Mesodermal cell (in vitro differentiated cells): ENCODE measurements around the gene FAM3D.

ENCODE experiments used
- H3K27ac ChIP-seq: 2 replicates; pipeline ENCODE4 v1.7.0; 2013; ENCODE audit warnings: mild to moderate bottlenecking, low read depth, low read length, moderate library complexity; ENCODE audit not compliant: severe bottlenecking
- H3K36me3 ChIP-seq: 2 replicates; pipeline ENCODE4 v1.7.1; 2013; ENCODE audit warnings: mild to moderate bottlenecking, low read length, moderate library complexity; ENCODE audit not compliant: control insufficient read depth, insufficient read depth
- H3K4me1 ChIP-seq: one replicate; pipeline ENCODE4 v1.7.1; 2013; ENCODE audit warnings: mild to moderate bottlenecking, low read length; ENCODE audit not compliant: insufficient read depth, control insufficient read depth, poor library complexity, severe bottlenecking
- H3K4me3 ChIP-seq: 2 replicates; pipeline ENCODE4 v1.7.0; 2013; ENCODE audit warnings: low read length, control low read depth, mild to moderate bottlenecking; ENCODE audit not compliant: insufficient read depth, poor library complexity, severe bottlenecking; ENCODE audit errors: extremely low read depth
- H3K9me3 ChIP-seq: 2 replicates; pipeline ENCODE4 v1.7.1; 2013; ENCODE audit warnings: mild to moderate bottlenecking, low read length, moderate library complexity; ENCODE audit not compliant: control insufficient read depth
- WGBS, 2 experiments: methylation state at CpG; one replicate each; pipeline ENCODE4 v1.1.5; 2013; ENCODE audit warnings: missing lambda C conversion rate in 2 of 2; ENCODE audit not compliant: insufficient coverage in 2 of 2; 5-methylcytosine and 5-hydroxymethylcytosine counted together

FAM3D gene

DNA sequence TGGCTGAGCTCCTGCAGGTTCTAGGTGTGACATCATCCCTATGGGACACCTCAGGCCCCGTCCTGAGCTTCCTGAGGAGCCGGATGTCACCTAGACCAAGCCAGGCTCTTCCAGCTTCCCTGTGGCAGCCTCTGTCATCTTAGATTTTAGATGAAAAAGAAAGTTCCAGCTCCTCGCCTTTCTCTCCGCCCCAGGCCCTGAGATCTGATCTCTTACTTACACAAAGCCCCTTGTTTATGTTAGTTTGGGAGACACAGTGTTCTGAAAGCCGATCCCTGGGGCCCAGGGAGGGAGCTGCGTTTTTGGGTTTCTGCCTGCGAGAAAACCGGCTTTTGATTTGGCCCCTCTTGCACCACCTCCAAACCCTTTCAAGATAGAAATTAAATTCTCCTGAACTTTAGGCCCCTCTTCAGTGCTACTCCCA lies 49.2 kb downstream of the FAM3D start:
- H3K36me3 ChIP-seq: no peaks in the 10 kb centered on the region
- no peak overlapping the region for H3K27ac ChIP-seq
- H3K9me3 ChIP-seq: no peaks in the 10 kb centered on the region
- H3K4me3 ChIP-seq: no peak overlapping the region
- no peaks in the 10 kb centered on the region for H3K4me1 ChIP-seq
- 60 to 68% methylated on average over 1 to 5 of the region's 8 CpGs for WGBS, 2 experiments

DNA sequence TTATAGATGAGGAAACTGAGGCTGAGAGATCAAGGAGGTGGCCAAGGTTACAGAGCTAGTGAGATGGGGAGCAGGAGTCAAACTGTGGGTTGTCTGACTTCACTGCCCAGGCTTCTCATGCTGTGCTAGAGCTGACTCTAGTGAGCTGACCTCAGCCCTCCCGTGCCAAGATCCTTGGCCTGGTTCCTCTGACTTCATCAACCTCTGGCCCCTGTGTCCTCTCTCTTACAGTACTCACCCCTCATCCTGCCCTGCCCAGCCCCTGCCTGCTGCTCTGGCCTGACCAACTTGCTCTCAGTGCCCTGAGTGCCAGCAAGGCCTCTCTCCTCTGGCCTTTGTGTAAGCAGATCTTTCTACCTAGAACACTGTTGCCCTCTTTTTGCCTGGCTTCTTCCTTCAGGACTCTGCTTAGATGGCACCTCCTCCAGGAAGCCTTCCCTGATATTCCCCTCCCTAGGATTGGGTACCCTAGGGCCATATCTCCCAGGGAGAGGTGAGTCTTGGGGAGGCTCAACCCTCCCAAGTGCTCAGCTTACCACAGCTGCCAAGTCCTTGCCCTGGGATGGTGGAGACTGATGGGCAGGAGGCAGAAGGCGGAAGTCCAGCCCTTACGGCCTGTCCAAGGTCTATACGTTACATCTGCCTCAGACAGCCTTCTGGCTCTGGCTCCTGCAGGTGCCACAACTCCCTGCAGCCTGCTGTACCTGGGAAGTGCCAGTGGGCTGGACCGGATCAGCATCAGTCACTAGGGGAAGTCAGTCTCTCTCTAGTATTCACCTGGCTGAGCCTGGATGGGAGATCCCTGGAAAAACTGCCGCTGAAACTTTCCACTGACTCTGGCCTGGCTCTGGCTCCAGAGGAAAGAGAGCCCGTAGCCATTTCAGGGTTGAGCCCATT lies 53.1 kb downstream of the FAM3D start:
- Histone ChIP-seq H3K4me1 (no peaks in the 10 kb centered on the region), H3K4me3 (no peak overlapping the region), H3K36me3 (no peaks in the 10 kb centered on the region), H3K27ac (no peak overlapping the region), H3K9me3 (no peaks in the 10 kb centered on the region)
- 85 to 86% methylated on average over 7 of the region's 7 CpGs for WGBS, 2 experiments

DNA sequence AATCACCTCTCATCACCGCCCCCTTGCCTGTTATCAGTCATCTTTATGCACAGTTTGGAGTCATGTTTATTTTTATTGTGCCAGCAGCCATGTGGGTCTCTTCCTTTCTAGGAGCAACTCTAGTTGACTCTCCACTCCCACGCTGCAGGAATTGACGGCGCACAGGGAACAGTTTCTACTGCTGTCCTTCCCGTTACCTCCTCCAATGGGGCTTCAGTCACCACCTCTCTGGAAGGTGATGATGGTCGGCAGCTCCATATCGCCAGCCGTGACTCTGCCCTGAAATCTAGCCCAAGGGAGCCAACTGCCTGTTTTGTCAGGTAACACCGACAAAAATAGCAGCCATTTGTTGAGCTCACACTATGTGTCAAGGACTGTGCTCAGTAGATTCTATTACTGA lies 53.7 kb downstream of the FAM3D start:
- H3K4me1 ChIP-seq: no peaks in the 10 kb centered on the region
- H3K27ac ChIP-seq: no peak overlapping the region
- H3K4me3 ChIP-seq: no peak overlapping the region
- no peaks in the 10 kb centered on the region for H3K9me3 ChIP-seq
- 92 to 98% methylated on average over 8 of the region's 9 CpGs for WGBS, 2 experiments
- no peaks in the 10 kb centered on the region for H3K36me3 ChIP-seq

DNA sequence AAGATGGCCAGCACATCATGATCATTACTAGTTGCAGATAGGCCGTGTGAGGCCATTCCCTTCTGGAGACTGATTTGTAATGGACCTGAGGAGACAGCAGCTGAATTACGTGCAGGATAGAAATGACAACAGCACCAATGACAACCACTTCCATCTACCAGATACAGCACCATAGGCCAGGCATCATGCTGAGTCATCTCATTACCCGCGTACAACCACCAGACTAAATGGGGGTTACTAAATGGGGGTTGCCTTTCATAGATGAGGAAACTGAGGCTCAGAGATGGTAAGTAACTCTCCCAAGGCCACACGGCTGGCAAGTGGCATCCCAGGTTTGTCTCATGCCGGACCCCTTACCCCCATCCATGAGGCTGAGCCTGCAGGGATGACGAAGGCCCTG lies 56.6 kb downstream of the FAM3D start:
- 97 to 100% methylated on average over 2 to 3 of the region's 7 CpGs for WGBS, 2 experiments
- Histone ChIP-seq H3K27ac (no peak overlapping the region), H3K36me3 (no peaks in the 10 kb centered on the region), H3K4me1 (no peaks in the 10 kb centered on the region), H3K9me3 (no peaks in the 10 kb centered on the region), H3K4me3 (no peak overlapping the region)

DNA sequence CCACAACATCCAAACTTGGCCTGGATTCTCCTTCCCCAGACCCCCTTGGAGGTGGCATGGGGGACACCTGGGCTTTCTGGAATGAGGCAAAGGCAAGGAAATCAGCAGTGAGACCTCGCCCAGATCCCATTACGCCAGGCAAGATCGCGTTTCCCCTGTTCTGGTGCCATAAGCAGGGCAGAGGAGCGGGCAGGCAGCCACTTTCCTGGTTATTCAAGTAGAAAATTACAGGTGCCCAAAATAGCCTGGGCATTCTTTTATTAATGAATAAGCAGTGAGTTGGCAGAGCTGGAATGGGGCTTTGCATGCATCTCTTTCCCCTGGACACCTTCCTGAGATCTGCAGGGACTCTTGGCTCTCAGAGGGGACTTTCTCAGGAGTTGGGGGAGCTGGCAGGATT lies 57.9 kb downstream of the FAM3D start:
- no peaks in the 10 kb centered on the region for H3K36me3 ChIP-seq
- no peaks in the 10 kb centered on the region for H3K9me3 ChIP-seq
- no peaks in the 10 kb centered on the region for H3K4me1 ChIP-seq
- no peak overlapping the region for H3K4me3 ChIP-seq
- 86 to 90% methylated on average over 5 of the region's 5 CpGs for WGBS, 2 experiments
- H3K27ac ChIP-seq: no peak overlapping the region

DNA sequence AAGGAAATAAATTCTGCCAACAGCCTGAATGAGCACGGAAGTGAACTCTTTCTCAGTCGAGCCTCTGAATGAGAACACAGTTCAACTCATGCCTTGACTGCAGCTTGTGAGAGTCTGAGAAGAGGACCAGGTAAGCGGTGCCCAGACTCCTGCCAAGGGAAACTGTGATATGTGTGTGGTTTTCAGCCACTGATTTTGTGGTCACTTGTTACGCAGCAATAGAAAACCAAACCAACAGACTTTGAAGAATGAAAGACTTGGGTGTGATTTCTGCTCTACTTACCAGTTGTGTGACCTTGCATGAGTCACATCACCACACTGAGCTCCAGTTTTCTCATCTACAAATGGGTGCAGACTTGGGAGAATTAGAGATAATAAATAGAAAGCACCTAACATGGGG lies 58.8 kb downstream of the FAM3D start:
- Histone ChIP-seq H3K27ac (no peak overlapping the region), H3K4me1 (no peaks in the 10 kb centered on the region), H3K36me3 (no peaks in the 10 kb centered on the region), H3K9me3 (no peaks in the 10 kb centered on the region), H3K4me3 (no peak overlapping the region)
- 81 to 84% methylated on average over 3 of the region's 4 CpGs for WGBS, 2 experiments

DNA sequence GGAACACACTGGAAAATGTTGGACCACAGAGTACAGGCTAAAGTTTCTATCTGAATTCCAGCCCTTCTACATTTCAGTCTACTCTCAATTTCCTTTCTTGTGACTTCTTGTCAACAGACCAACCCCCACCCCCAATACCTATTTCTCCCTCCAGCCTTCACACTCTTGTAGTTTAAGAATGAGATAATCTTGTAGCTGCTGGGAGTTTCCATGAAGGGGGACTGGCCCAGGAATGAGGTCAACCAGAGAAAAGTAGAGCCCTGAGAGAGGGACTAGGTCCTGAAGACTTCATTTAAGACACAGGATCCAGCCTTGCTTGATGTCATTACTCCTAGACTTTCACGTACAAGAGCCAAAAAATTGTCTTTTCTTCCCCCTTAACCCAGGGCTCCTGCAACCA lies 59.9 kb downstream of the FAM3D start:
- Histone ChIP-seq H3K36me3 (no peaks in the 10 kb centered on the region), H3K9me3 (no peaks in the 10 kb centered on the region), H3K27ac (no peak overlapping the region), H3K4me1 (no peaks in the 10 kb centered on the region), H3K4me3 (no peak overlapping the region)
- WGBS, 2 experiments: 100% methylated on average over 1 of the region's 1 CpG

DNA sequence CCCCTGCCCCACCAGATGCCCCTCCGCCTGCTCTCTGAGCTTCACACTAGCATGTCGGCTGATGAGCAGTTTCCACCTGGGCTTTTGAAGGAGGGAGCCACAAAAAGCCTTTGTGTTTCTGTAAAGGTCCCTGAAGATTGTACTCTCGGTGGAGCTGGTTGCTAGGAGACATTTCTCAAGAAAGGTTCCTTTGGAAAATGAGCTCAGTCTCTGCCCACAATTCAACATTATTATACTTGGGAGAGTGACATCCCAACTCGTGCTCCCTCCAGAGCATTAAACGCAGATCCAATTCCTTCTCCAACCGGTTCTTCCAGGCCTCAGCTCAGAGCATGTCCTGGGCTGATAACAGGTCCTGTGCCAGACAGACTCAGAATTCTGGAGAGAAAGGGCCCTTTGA lies 62.5 kb downstream of the FAM3D start:
- Histone ChIP-seq H3K9me3 (no peaks in the 10 kb centered on the region), H3K4me3 (no peak overlapping the region), H3K4me1 (no peaks in the 10 kb centered on the region), H3K27ac (no peak overlapping the region), H3K36me3 (no peaks in the 10 kb centered on the region)
- WGBS, 2 experiments: 83 to 92% methylated on average over 2 to 5 of the region's 6 CpGs

DNA sequence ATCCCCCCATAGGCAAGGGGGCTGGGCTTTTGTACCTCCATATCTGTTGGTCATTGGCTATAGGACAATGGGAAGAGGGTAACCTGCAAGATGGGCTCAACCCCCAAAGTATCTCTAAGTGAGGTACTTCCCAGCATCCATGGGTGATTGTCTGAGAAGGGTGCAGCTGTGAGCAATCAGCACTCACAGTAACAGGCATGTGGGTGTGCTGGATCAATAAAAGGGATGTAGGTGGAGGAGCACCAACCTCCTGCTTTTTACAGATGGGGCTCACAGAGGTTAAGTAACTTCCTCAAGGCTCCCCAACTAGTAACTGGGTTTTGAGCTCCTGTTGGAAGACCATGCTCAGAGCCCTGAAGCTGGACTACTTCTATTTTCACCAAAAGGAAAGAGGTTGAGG lies 63.0 kb downstream of the FAM3D start:
- Histone ChIP-seq H3K4me1 (no peaks in the 10 kb centered on the region), H3K36me3 (no peaks in the 10 kb centered on the region), H3K4me3 (no peak overlapping the region), H3K27ac (no peak overlapping the region), H3K9me3 (no peaks in the 10 kb centered on the region)

DNA sequence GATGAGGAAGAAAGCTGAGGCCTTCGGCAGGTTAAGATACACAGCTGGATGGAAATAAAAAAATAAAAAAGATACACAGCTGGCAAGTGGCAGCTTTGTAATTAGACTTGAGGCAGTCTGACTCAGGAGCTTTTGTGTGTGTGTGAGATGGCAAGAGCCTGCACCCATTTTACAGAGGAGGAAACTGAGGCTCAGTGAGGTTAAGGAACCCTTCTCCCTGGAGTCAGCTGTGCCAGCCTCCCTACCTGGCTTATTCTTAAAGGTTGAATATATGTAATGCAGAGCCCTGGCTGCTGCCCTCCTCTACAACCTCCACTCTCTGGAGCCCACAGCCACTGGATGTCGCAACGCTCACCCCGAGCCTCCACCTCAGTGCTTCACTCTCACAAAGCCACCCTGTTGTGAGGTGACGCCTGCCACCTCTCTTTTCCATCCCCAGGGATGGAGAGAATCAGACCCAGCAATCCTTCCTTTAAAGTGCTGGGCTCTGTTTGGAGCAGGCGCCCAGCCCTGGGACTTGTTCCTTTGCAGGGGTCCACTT lies 68.7 kb downstream of the FAM3D start:
- Histone ChIP-seq H3K9me3 (no peaks in the 10 kb centered on the region), H3K4me1 (no peaks in the 10 kb centered on the region), H3K36me3 (no peaks in the 10 kb centered on the region), H3K27ac (no peak overlapping the region), H3K4me3 (no peak overlapping the region)
- WGBS, 2 experiments: 96% methylated on average over 5 to 6 of the region's 6 CpGs

DNA sequence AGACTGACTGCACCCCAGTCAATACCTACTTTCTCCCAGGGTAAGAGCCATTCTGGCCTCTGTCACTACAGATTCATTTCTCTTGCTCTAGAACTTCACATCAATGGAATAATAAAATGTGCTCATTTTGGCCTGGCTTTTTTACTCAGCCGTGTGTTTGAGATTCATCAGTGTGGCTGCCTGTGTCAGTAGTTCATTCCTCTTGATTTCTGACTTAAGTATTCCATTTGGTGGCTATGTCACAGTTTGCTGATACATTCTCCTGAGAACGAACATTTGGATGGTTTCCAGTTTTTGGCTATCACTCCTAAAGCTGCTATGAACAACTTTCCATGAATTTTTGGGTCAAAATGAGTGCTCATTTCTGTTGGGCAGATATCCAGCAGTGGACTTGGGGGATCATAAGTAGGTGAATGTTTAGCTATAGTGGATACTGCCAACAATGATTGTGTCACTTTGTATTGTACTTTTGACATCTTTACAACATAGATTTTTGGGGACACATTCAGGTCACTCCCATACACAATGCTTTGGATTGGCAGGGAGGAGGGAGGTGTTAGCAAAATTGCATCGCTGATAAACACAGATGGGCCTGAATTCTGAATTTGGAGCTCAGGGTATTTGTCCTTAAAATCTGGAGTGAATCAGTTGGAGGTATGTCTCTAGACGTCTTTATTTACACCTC lies 69.6 kb downstream of the FAM3D start:
- Histone ChIP-seq H3K4me1 (no peaks in the 10 kb centered on the region), H3K27ac (no peak overlapping the region), H3K36me3 (no peaks in the 10 kb centered on the region), H3K9me3 (no peaks in the 10 kb centered on the region), H3K4me3 (no peak overlapping the region)
- 74 to 87% methylated on average over 2 to 3 of the region's 4 CpGs for WGBS, 2 experiments
